T-helper 17 cell (primary cell): Measurements from ENCODE around the gene PPDPF. TPM values are rescaled to one million over a fixed set of nuclear protein-coding genes. Genes with fewer than 3 reads are reported as not detected.
A peak's percentile ranks its signal among the peaks of the same experiment; 100 is the strongest.
"Not testable (repeated sequence)": the region's sequence is repeated elsewhere in the genome, so short reads cannot be mapped to it uniquely, and the experiment has no call there.

Experiments used
- ATAC-seq: fragments of 150-1000 bp; cut with Tn5 transposase; 2 replicates; pipeline ENCODE4 v1.10.0; 2021; ENCODE audit warnings: mild to moderate bottlenecking, moderate library complexity
- DNase-seq, 3 donors: peaks; one replicate each; pipeline versions ENCODE4 v3.0.0 to v3.0.0-alpha.2; 2020 to 2021
- H3K9me3 ChIP-seq: one replicate; pipeline ENCODE4 v1.7.0; 2013; ENCODE audit warnings: low read length, mild to moderate bottlenecking; ENCODE audit not compliant: control insufficient read depth, poor library complexity, severe bottlenecking
- H3K27ac Mint-ChIP-seq: one replicate; pipeline ENCODE4 v1.8.0; 2022; ENCODE audit warnings: mild to moderate bottlenecking, moderate library complexity, mixed read lengths
- H3K27me3 Mint-ChIP-seq: one replicate; pipeline ENCODE4 v1.8.0; 2022; ENCODE audit warnings: mixed read lengths
- H3K36me3 Mint-ChIP-seq: one replicate; pipeline ENCODE4 v1.8.0; 2022; ENCODE audit warnings: low read depth, mixed read lengths
- H3K4me1 Mint-ChIP-seq: one replicate; pipeline ENCODE4 v1.8.0; 2022; ENCODE audit warnings: mild to moderate bottlenecking, mixed read lengths
- H3K4me3 Mint-ChIP-seq: one replicate; pipeline ENCODE4 v1.8.0; 2022; ENCODE audit warnings: mild to moderate bottlenecking, moderate library complexity, mixed read lengths
- total RNA-seq, 4 donors: library from RNA in 2 of 4; stranded (reverse) in 2 of 4; gene quantifications; one replicate each; pipeline ENCODE4 v1.2.3 and lab custom pipeline; 2022 to 2026

The PPDPF gene
- 100 to 1,000 TPM; 149 to 271 TPM for total RNA-seq
- total RNA-seq (lab: John Stamatoyannopoulos, UW), result 19.4 to 36.7 reads per million in 2 donors

GRCh38 chr20:63520504-63520933, at the start of gene PPDPF:
PPDPF (plus strand) TSS chr20:63520765; CDS start chr20:63521309, 544 bp downstream.
- ATAC-seq (peak; percentile 88), DNase-seq (peak; percentile 84 to 87 (median 85))
- H3K36me3 Mint-ChIP-seq, result no peaks in the 10 kb centered on the region
- H3K27ac Mint-ChIP-seq, result no peak within 1 kb of the TSS
- H3K4me1 Mint-ChIP-seq, result peaks cover 7% of the 10 kb centered on the region
- H3K27me3 Mint-ChIP-seq, result no peaks in the 10 kb centered on the region
- peak within 1 kb of the TSS; percentile 84 for H3K4me3 Mint-ChIP-seq
- H3K9me3 ChIP-seq, result no peaks in the 10 kb centered on the region

GRCh38 chr20:63471002-63471716, 49.4 kb upstream of the PPDPF start:
- H3K4me3 Mint-ChIP-seq, result peak overlapping the region; percentile 25
- no peaks in the 10 kb centered on the region for H3K9me3 ChIP-seq
- H3K36me3 Mint-ChIP-seq, result peaks cover 3% of the 10 kb centered on the region
- ATAC-seq (no peak), DNase-seq (no peak)
- H3K4me1 Mint-ChIP-seq, result peaks cover 4% of the 10 kb centered on the region
- peaks cover 37% of the 10 kb centered on the region for H3K27me3 Mint-ChIP-seq
- no peak overlapping the region for H3K27ac Mint-ChIP-seq

GRCh38 chr20:63471717-63471980, 48.9 kb upstream of the PPDPF start:
- DNase-seq, result no peak
- Mint-ChIP-seq H3K27me3 (peaks cover 38% of the 10 kb centered on the region), H3K27ac (no peak overlapping the region), H3K4me3 (no peak overlapping the region), H3K36me3 (peaks cover 3% of the 10 kb centered on the region), H3K4me1 (peaks cover 4% of the 10 kb centered on the region)
- ATAC-seq, result no peak
- no peaks in the 10 kb centered on the region for H3K9me3 ChIP-seq

- H3K4me3 Mint-ChIP-seq, result peak within 1 kb of the TSS; percentile 21
- no peaks in the 10 kb centered on the region for H3K9me3 ChIP-seq
- DNase-seq, result no peak
- H3K36me3 Mint-ChIP-seq, result peaks cover 2% of the 10 kb centered on the region
- no peak within 1 kb of the TSS for H3K27ac Mint-ChIP-seq
- peaks cover 40% of the 10 kb centered on the region for H3K27me3 Mint-ChIP-seq
- ATAC-seq, result peak; percentile 35
- peaks cover 4% of the 10 kb centered on the region for H3K4me1 Mint-ChIP-seq
Observed at GRCh38 chr20:63471981-63472831, 48.4 kb upstream of the PPDPF start, which contains the start of gene KCNQ2. KCNQ2 (minus strand) TSS chr20:63472655; CDS start chr20:63472463, 192 bp downstream.

GRCh38 chr20:63472862-63473390, 47.6 kb upstream of the PPDPF start:
- ATAC-seq (no peak), DNase-seq (no peak)
- H3K27me3 Mint-ChIP-seq, result peaks cover 42% of the 10 kb centered on the region
- no peak overlapping the region for H3K27ac Mint-ChIP-seq
- peaks cover 2% of the 10 kb centered on the region for H3K36me3 Mint-ChIP-seq
- H3K4me3 Mint-ChIP-seq, result peak overlapping the region; percentile 21
- no peaks in the 10 kb centered on the region for H3K9me3 ChIP-seq
- peaks cover 4% of the 10 kb centered on the region for H3K4me1 Mint-ChIP-seq

GRCh38 chr20:63473555-63474449, 46.8 kb upstream of the PPDPF start:
- H3K4me1 Mint-ChIP-seq, result peaks cover 6% of the 10 kb centered on the region
- no peak overlapping the region for H3K4me3 Mint-ChIP-seq
- ATAC-seq (peak; percentile 28), DNase-seq (no peak)
- no peaks in the 10 kb centered on the region for H3K9me3 ChIP-seq
- peaks cover 48% of the 10 kb centered on the region for H3K27me3 Mint-ChIP-seq
- H3K27ac Mint-ChIP-seq, result no peak overlapping the region
- H3K36me3 Mint-ChIP-seq, result peaks cover 2% of the 10 kb centered on the region

GRCh38 chr20:63475209-63475608, 45.4 kb upstream of the PPDPF start:
- Mint-ChIP-seq H3K36me3 (peaks cover 2% of the 10 kb centered on the region), H3K27ac (no peak overlapping the region), H3K27me3 (peaks cover 54% of the 10 kb centered on the region)

GRCh38 chr20:63477061-63477616, 43.4 kb upstream of the PPDPF start:
- Mint-ChIP-seq H3K27ac (no peak overlapping the region), H3K27me3 (peaks cover 63% of the 10 kb centered on the region), H3K4me3 (no peak overlapping the region), H3K4me1 (peaks cover 8% of the 10 kb centered on the region), H3K36me3 (peaks cover 2% of the 10 kb centered on the region)
- ATAC-seq, result no peak
- no peak for DNase-seq
- no peaks in the 10 kb centered on the region for H3K9me3 ChIP-seq

More at GRCh38 chr20:63475209-63475608, 45.4 kb upstream of the PPDPF start:
- no peak for ATAC-seq
- H3K9me3 ChIP-seq, result no peaks in the 10 kb centered on the region
- DNase-seq, result no peak
- Mint-ChIP-seq H3K4me1 (peaks cover 6% of the 10 kb centered on the region), H3K4me3 (no peak overlapping the region)

GRCh38 chr20:63477944-63478343, 42.6 kb upstream of the PPDPF start:
- peaks cover 71% of the 10 kb centered on the region for H3K27me3 Mint-ChIP-seq

GRCh38 chr20:63478346-63479302, 41.9 kb upstream of the PPDPF start:
- Mint-ChIP-seq H3K27me3 (peaks cover 74% of the 10 kb centered on the region), H3K27ac (no peak overlapping the region), H3K4me3 (peak overlapping the region; percentile 57), H3K36me3 (peaks cover 2% of the 10 kb centered on the region), H3K4me1 (peaks cover 12% of the 10 kb centered on the region)
- no peak for ATAC-seq
- DNase-seq, result no peak
- no peaks in the 10 kb centered on the region for H3K9me3 ChIP-seq

More at GRCh38 chr20:63477944-63478343, 42.6 kb upstream of the PPDPF start:
- H3K27ac Mint-ChIP-seq, result no peak overlapping the region
- H3K4me1 Mint-ChIP-seq, result peaks cover 11% of the 10 kb centered on the region
- peaks cover 2% of the 10 kb centered on the region for H3K36me3 Mint-ChIP-seq
- no peak for DNase-seq
- H3K4me3 Mint-ChIP-seq, result no peak overlapping the region
- H3K9me3 ChIP-seq, result no peaks in the 10 kb centered on the region
- ATAC-seq, result no peak

- H3K27ac Mint-ChIP-seq, H3K9me3 ChIP-seq, ATAC-seq, H3K4me1 Mint-ChIP-seq, H3K36me3 Mint-ChIP-seq, DNase-seq, H3K4me3 Mint-ChIP-seq: not testable (repeated sequence)
- H3K27me3 Mint-ChIP-seq, result peaks cover 63% of the 10 kb centered on the region
Observed at GRCh38 chr20:63479695-63480419, 40.7 kb upstream of the PPDPF start.
